Endothelial cell of umbilical vein (primary cell): ENCODE data around the gene LHFPL5. TPM values are rescaled to one million over a fixed set of nuclear protein-coding genes. Genes with fewer than 3 reads are reported as not detected.

Experiments used
- BruUV-seq: library from RNA; stranded (reverse); fragments of 400-500 nt; replicated peaks from 2 replicates; lab custom pipeline; 2021; lab: Mats Ljungman, UMichigan
- CTCF ChIA-PET: fragments of 300-600, 350-600 bp; sonication (Branson Sonifier 250); formaldehyde crosslinking; loops from one replicate; lab custom pipeline; 2021; ENCODE audit warnings: antibody characterized with exemption, inconsistent platforms; lab: Charles Lee
- POLR2A ChIA-PET: fragments of 300-600, 350-600 bp; sonication (Branson Sonifier 250); formaldehyde crosslinking; loops from one replicate; lab custom pipeline; 2021; ENCODE audit warnings: antibody characterized with exemption, inconsistent platforms; lab: Charles Lee
- DNase-seq: peaks from one replicate; pipeline ENCODE4 v3.0.0-alpha.2; 2011; ENCODE audit warnings: low read depth, low spot score
- FAIRE-seq: peaks from 2 replicates; lab custom pipeline; 2011; peaks lifted over from hg19 to GRCh38; lab: Jason Lieb, UNC
- H2AFZ ChIP-seq: 2 replicates; pipeline ENCODE4 v1.6.0; 2012; ENCODE audit warnings: low read depth, low read length, control low read depth, inconsistent platforms
- H3K27ac ChIP-seq: 2 replicates; pipeline ENCODE4 v1.5.1; 2011; ENCODE audit warnings: low read depth, mild to moderate bottlenecking, control low read depth, low read length, moderate library complexity; ENCODE audit not compliant: insufficient read depth
- H3K27me3 ChIP-seq, 2 experiments: 2 replicates each; pipeline versions ENCODE4 v1.6.0 to v1.6.1; 2011; ENCODE audit warnings: low read length in 2 of 2, mixed read lengths in 1 of 2; ENCODE audit not compliant: control insufficient read depth in 2 of 2, insufficient read depth in 2 of 2
- H3K36me3 ChIP-seq, 2 experiments: 2 replicates in 1 of 2; 3 replicates in 1 of 2; pipeline ENCODE4 v1.5.1; 2011; ENCODE audit warnings: low read length in 2 of 2, mild to moderate bottlenecking in 1 of 2, moderate library complexity in 1 of 2; ENCODE audit not compliant: control insufficient read depth in 2 of 2, insufficient read depth in 2 of 2; ENCODE audit errors: extremely low read depth in 1 of 2
- H3K4me1 ChIP-seq: 3 replicates; pipeline ENCODE4 v1.5.1; 2011; ENCODE audit warnings: mild to moderate bottlenecking, low read length; ENCODE audit not compliant: control insufficient read depth, insufficient read depth; ENCODE audit errors: extremely low read depth
- H3K4me2 ChIP-seq: 2 replicates; pipeline ENCODE4 v1.6.1; 2011; ENCODE audit warnings: low read length, control low read depth, mixed read lengths; ENCODE audit not compliant: insufficient read depth
- H3K4me3 ChIP-seq, 3 experiments: fragments of 200-600 bp in 1 of 3; sonication (generic), shearing (Covaris generic) in 1 of 3; replicated peaks in 1 of 3; 2 replicates each; pipeline ENCODE4 v1.5.1; 2011 to 2016; ENCODE audit warnings: control low read depth in 3 of 3, low read length in 3 of 3, mild to moderate bottlenecking in 2 of 3, inconsistent platforms in 1 of 3, low read depth in 1 of 3, moderate library complexity in 1 of 3; ENCODE audit not compliant: insufficient read depth in 1 of 3
- H3K79me2 ChIP-seq: 2 replicates; pipeline ENCODE4 v1.6.0; 2012; ENCODE audit warnings: low read length, inconsistent platforms; ENCODE audit not compliant: control insufficient read depth, insufficient read depth
- H3K9ac ChIP-seq: replicated peaks from 2 replicates; pipeline ENCODE3; 2011; ENCODE audit warnings: low read length, control low read depth; ENCODE audit not compliant: insufficient read depth; ENCODE audit errors: extremely low read depth
- H3K9me1 ChIP-seq: replicated peaks from 3 replicates; pipeline ENCODE4 v1.6.0; 2011; ENCODE audit warnings: mild to moderate bottlenecking, low read length; ENCODE audit not compliant: control insufficient read depth, insufficient read depth; ENCODE audit errors: extremely low read depth
- H3K9me3 ChIP-seq: replicated peaks from 2 replicates; pipeline ENCODE4 v1.5.1; 2012; ENCODE audit warnings: low read length, inconsistent platforms; ENCODE audit not compliant: control insufficient read depth, insufficient read depth
- H4K20me1 ChIP-seq: replicated peaks from 2 replicates; pipeline ENCODE3; 2011; ENCODE audit warnings: mild to moderate bottlenecking, low read length; ENCODE audit not compliant: control insufficient read depth, insufficient read depth; ENCODE audit errors: extremely low read depth
- EZH2 ChIP-seq: IDR thresholded peaks from 2 replicates; pipeline ENCODE4 v1.6.1; 2012; ENCODE audit warnings: borderline replicate concordance, low read depth, mild to moderate bottlenecking, moderate library complexity, low read length, inconsistent platforms; ENCODE audit not compliant: severe bottlenecking
- FOS ChIP-seq: IDR thresholded peaks from 2 replicates; pipeline ENCODE4 v1.6.1; 2011; ENCODE audit warnings: mild to moderate bottlenecking, low read length, moderate library complexity, borderline replicate concordance; ENCODE audit not compliant: insufficient read depth
- GATA2 ChIP-seq: IDR thresholded peaks from 2 replicates; pipeline ENCODE4 v1.7.0; 2011; ENCODE audit warnings: low read depth, mild to moderate bottlenecking, moderate library complexity, mixed read lengths, low read length; ENCODE audit not compliant: insufficient read length, insufficient read depth
- JUN ChIP-seq: IDR thresholded peaks from 2 replicates; pipeline ENCODE4 v1.6.1; 2011; ENCODE audit warnings: borderline replicate concordance, low read depth; ENCODE audit not compliant: insufficient read length, insufficient read depth
- MYC ChIP-seq: IDR thresholded peaks from one replicate; pipeline ENCODE4 v1.6.1; 2011; ENCODE audit warnings: mild to moderate bottlenecking, low read depth, low read length
- POLR2A ChIP-seq: IDR thresholded peaks from 2 replicates; pipeline ENCODE4 v1.6.1; 2012; ENCODE audit warnings: low read depth, mild to moderate bottlenecking, control low read depth, low read length
- POLR2AphosphoS5 ChIP-seq: IDR thresholded peaks from 2 replicates; pipeline ENCODE4 v1.6.1; 2012; ENCODE audit warnings: low read depth, mild to moderate bottlenecking, control low read depth, low read length, moderate library complexity; ENCODE audit not compliant: insufficient read depth
- dilution Hi-C: fragments of 300-500 bp; cut with MboI; formaldehyde crosslinking; loops from one replicate; pipeline ENCODE4 v1.15.0; 2019; ENCODE audit warnings: low sequenced_read_pairs; ENCODE audit not compliant: extremely low pct_ligation_motif_present
- intact Hi-C: fragments of 100-400 bp; cut with micrococcal nuclease; formaldehyde crosslinking; loops from one replicate; pipeline ENCODE4 v1.10.0; 2022
- polyA plus RNA-seq, 4 experiments: library from polyadenylated mRNA; depleted of rRNA in 3 of 4; stranded (reverse) in 3 of 4; unstranded in 1 of 4; fragments of >200 nt; gene quantifications; 2 replicates each; pipeline versions ENCODE4 v1.2.1 to v1.2.3, GENCODE V29; 2011 to 2012; ENCODE audit warnings: missing spikeins in 1 of 4
- total RNA-seq: library from RNA; stranded (reverse); gene quantifications from 2 replicates; pipeline ENCODE4 v1.2.3, GENCODE V29; 2021
- TF ChIP-seq, protein P1 (sequence below): IDR thresholded peaks from 2 replicates; pipeline ENCODE4 v1.6.1; 2011; ENCODE audit not compliant: insufficient read depth, insufficient read length
- TF ChIP-seq, protein P2 (sequence below), 2 donors: IDR thresholded peaks; 1 replicate in 1 of 2; 2 replicates in 1 of 2; pipeline ENCODE4 v1.5.1; 2011; ENCODE audit warnings: low read length in 2 of 2, mild to moderate bottlenecking in 2 of 2, moderate library complexity in 2 of 2, control low read depth in 1 of 2, inconsistent platforms in 1 of 2, low read depth in 1 of 2; ENCODE audit not compliant: insufficient read depth in 1 of 2; ENCODE audit errors: extremely low read depth in 1 of 2

The LHFPL5 gene
- total and polyA plus RNA-seq, 2 donors (not counting 3 experiments of a cell fraction or from before 2014, with no cell fraction given), result not detected

DNA sequence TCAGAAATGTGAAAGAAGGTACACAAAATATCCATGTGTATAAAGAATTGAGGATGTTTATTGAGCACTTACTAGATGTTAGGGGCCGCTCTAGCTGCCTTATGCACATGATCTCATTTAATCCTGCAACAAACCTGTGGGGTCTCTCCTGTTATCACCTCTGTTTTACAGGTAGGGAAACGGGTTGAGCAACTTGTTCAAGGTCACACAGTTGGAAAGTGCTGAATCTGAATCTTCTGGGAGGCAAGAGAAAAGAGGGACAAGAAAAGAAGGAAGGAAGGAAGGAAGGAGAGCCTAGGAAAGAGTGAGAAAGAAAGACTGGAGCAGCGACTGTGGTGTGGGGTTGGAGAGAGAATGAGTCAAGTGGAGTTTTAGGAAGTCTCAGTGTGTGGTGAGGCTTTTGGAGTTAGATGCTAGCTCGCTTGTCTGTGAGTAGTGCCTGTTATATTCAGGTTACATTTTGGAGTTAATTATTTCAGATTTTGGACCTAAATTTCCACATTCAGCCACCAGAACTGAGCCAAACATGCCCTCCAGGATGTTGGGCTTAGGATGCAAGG is 16.6 kb upstream of the LHFPL5 start:
- POLR2A ChIA-PET, result no interaction called here
- no peak overlapping the region for H3K4me2 ChIP-seq
- H2AFZ ChIP-seq, result no peak overlapping the region
- H3K9ac ChIP-seq, result no peak overlapping the region
- no peaks in the 10 kb centered on the region for H3K36me3 ChIP-seq
- peak; percentile 13 for TF ChIP-seq EZH2
- TF ChIP-seq POLR2AphosphoS5, result no peak
- no peak overlapping the region for H3K4me3 ChIP-seq
- no peak for FAIRE-seq
- DNase-seq, result no peak
- CTCF ChIA-PET, result no interaction called here
- H3K9me1 ChIP-seq, result no peaks in the 10 kb centered on the region
- no peaks in the 10 kb centered on the region for H3K4me1 ChIP-seq
- dilution Hi-C loops (no loop called here), intact Hi-C loops (no loop called here)
- H3K79me2 ChIP-seq, result no peaks in the 10 kb centered on the region
- H4K20me1 ChIP-seq, result no peaks in the 10 kb centered on the region
- H3K9me3 ChIP-seq, result no peaks in the 10 kb centered on the region
- H3K27ac ChIP-seq, result no peak overlapping the region
- H3K27me3 ChIP-seq, result peaks cover 20 to 23% of the 10 kb centered on the region in 2 experiments
- BruUV-seq, result no TSS peak

DNA sequence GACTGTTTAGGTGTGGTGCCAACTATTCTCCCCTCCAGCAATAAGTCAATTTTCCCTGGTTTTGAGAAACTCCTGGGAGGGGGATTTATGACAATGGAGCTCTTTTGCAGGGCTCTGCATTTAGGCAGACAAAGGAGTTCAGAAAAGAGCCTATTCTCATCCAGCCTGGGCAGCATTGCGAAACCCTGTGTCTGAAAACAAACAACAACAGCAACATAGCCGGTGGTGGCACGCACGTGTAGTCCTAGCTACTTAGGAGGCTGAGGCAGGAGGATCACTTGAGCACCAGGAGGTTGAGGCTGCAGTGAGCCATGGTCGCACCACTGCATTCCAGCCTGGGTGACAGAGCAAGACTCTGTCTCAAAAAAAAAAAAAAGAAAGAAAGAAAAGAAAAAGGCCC is 14.5 kb upstream of the LHFPL5 start:
- POLR2A ChIA-PET, result no interaction called here
- CTCF ChIA-PET, result no interaction called here
- no peak for DNase-seq

More for the DNA sequence above, 14.5 kb upstream of the LHFPL5 start:
- Histone ChIP-seq H3K27ac (no peak overlapping the region), H3K4me1 (no peaks in the 10 kb centered on the region), H3K9ac (no peak overlapping the region), H4K20me1 (no peaks in the 10 kb centered on the region), H3K36me3 (no peaks in the 10 kb centered on the region), H3K27me3 (peaks cover 20 to 23% of the 10 kb centered on the region in 2 experiments), H2AFZ (no peak overlapping the region), H3K9me3 (no peaks in the 10 kb centered on the region), H3K9me1 (no peaks in the 10 kb centered on the region), H3K79me2 (no peaks in the 10 kb centered on the region), H3K4me3 (no peak overlapping the region), H3K4me2 (no peak overlapping the region)
- dilution Hi-C loops, result no loop called here
- no TSS peak for BruUV-seq
- TF ChIP-seq, protein P1, sequence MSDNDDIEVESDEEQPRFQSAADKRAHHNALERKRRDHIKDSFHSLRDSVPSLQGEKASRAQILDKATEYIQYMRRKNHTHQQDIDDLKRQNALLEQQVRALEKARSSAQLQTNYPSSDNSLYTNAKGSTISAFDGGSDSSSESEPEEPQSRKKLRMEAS, result no peak
- TF ChIP-seq POLR2AphosphoS5 (no peak), EZH2 (no peak), GATA2 (no peak), FOS (no peak), POLR2A (no peak), JUN (no peak), MYC (no peak)
- TF ChIP-seq, protein P2, sequence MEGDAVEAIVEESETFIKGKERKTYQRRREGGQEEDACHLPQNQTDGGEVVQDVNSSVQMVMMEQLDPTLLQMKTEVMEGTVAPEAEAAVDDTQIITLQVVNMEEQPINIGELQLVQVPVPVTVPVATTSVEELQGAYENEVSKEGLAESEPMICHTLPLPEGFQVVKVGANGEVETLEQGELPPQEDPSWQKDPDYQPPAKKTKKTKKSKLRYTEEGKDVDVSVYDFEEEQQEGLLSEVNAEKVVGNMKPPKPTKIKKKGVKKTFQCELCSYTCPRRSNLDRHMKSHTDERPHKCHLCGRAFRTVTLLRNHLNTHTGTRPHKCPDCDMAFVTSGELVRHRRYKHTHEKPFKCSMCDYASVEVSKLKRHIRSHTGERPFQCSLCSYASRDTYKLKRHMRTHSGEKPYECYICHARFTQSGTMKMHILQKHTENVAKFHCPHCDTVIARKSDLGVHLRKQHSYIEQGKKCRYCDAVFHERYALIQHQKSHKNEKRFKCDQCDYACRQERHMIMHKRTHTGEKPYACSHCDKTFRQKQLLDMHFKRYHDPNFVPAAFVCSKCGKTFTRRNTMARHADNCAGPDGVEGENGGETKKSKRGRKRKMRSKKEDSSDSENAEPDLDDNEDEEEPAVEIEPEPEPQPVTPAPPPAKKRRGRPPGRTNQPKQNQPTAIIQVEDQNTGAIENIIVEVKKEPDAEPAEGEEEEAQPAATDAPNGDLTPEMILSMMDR (IDR thresholded peaks at IDR 0.05; ENCODE audit: extremely low read depth in 1 of 2, insufficient read depth in 1 of 2, low read depth in 1 of 2, low read length in 2 of 2), result no peak
- intact Hi-C loops, result no loop called here
- FAIRE-seq, result no peak
